HepG2 (cell line): ENCODE results near the gene NEU4. TPM values are rescaled to one million over a fixed set of nuclear protein-coding genes. Genes with fewer than 3 reads are reported as not detected.

Source experiments
- EP300 ChIP-seq, 3 experiments: sonication (generic) in 1 of 3; formaldehyde crosslinking in 1 of 3; IDR thresholded peaks; 2 replicates each; pipeline versions ENCODE4 v1.5.1 to v1.6.1; 2011 to 2020; ENCODE audit warnings: low read depth in 2 of 3, low read length in 2 of 3, borderline replicate concordance in 1 of 3, improper control_type of control experiment in 1 of 3, mild to moderate bottlenecking in 1 of 3, missing genetic modification reagents in 1 of 3, moderate library complexity in 1 of 3
- FOXO4 ChIP-seq: sonication (generic); formaldehyde crosslinking; conservative IDR thresholded peaks from 2 replicates; pipeline ENCODE4 v1.8.1; 2023; ENCODE audit warnings: missing genetic modification reagents
- GATAD1 ChIP-seq: IDR thresholded peaks from 2 replicates; pipeline ENCODE4 v1.6.1; 2016; ENCODE audit warnings: missing genetic modification reagents, missing compliant biosample characterization
- GFI1 ChIP-seq: sonication (generic); formaldehyde crosslinking; IDR thresholded peaks from 2 replicates; pipeline ENCODE4 v1.5.0; 2020; ENCODE audit warnings: missing genetic modification reagents, mild to moderate bottlenecking, borderline replicate concordance
- HMGXB4 ChIP-seq, 2 experiments: sonication (generic) in 1 of 2; formaldehyde crosslinking in 1 of 2; IDR thresholded peaks; 2 replicates each; pipeline versions ENCODE4 v1.4.0 to v1.6.1; 2018 to 2020; ENCODE audit warnings: missing genetic modification reagents in 2 of 2, borderline replicate concordance in 1 of 2, low read depth in 1 of 2, mild to moderate bottlenecking in 1 of 2, missing biosample characterization in 1 of 2
- MAX ChIP-seq: IDR thresholded peaks from 2 replicates; pipeline ENCODE4 v1.6.1; 2012; ENCODE audit warnings: inconsistent platforms
- TAF15 ChIP-seq: fragments of 200-400 bp; formaldehyde crosslinking; IDR thresholded peaks from one replicate; pipeline ENCODE4 v1.6.1; 2018; ENCODE audit warnings: mild to moderate bottlenecking, low read depth, low read length; ENCODE audit not compliant: poor library complexity, severe bottlenecking
- TCF12 ChIP-seq, 2 experiments: fragments of 450-650 bp in 1 of 2; sonication (generic) in 1 of 2; formaldehyde crosslinking in 1 of 2; IDR thresholded peaks; 2 replicates each; pipeline versions ENCODE4 v1.6.1 to v1.8.0; 2017 to 2022; ENCODE audit warnings: antibody characterized with exemption in 1 of 2, mild to moderate bottlenecking in 1 of 2, missing genetic modification reagents in 1 of 2, moderate library complexity in 1 of 2
- ZFP37 ChIP-seq: sonication (generic); formaldehyde crosslinking; IDR thresholded peaks from 2 replicates; pipeline ENCODE4 v1.4.0; 2020; ENCODE audit warnings: missing genetic modification reagents, borderline replicate concordance
- ZNF225 ChIP-seq: sonication (generic); formaldehyde crosslinking; IDR thresholded peaks from 2 replicates; pipeline ENCODE4 v1.4.0; 2020; ENCODE audit warnings: mild to moderate bottlenecking, missing genetic modification reagents
- ZNF235 ChIP-seq: sonication (generic); formaldehyde crosslinking; IDR thresholded peaks from 2 replicates; pipeline ENCODE4 v1.8.1; 2023; ENCODE audit warnings: mild to moderate bottlenecking, missing genetic modification reagents, borderline replicate concordance
- ZNF510 ChIP-seq: sonication (generic); formaldehyde crosslinking; IDR thresholded peaks from 2 replicates; pipeline ENCODE4 v1.4.0; 2020; ENCODE audit warnings: low read depth, mild to moderate bottlenecking, missing genetic modification reagents
- ZNF598 ChIP-seq: sonication (generic); formaldehyde crosslinking; IDR thresholded peaks from 2 replicates; pipeline ENCODE4 v1.5.1; 2020; ENCODE audit warnings: mild to moderate bottlenecking, missing genetic modification reagents, borderline replicate concordance
- ZNF747 ChIP-seq: sonication (generic); formaldehyde crosslinking; IDR thresholded peaks from 2 replicates; pipeline ENCODE4 v1.8.1; 2023; ENCODE audit warnings: missing genetic modification reagents, mild to moderate bottlenecking, borderline replicate concordance
- ZNF761 ChIP-seq: sonication (generic); formaldehyde crosslinking; conservative IDR thresholded peaks from 2 replicates; pipeline ENCODE4 v1.4.0; 2020; ENCODE audit warnings: mild to moderate bottlenecking, missing genetic modification reagents
- polyA plus RNA-seq, 8 experiments: library from polyadenylated mRNA; depleted of rRNA in 3 of 8; stranded (reverse) in 7 of 8; unstranded in 1 of 8; fragments of >200 nt; fragmentation: Illumina TruSeq in 4 of 8; extraction: Trizol in 4 of 8; gene quantifications; 2 replicates each; pipeline versions ENCODE4 v1.2.1 to v1.2.3, GENCODE V29; 2011 to 2016; ENCODE audit warnings: low read depth in 4 of 8, missing spikeins in 1 of 8, mixed read lengths in 1 of 8; ENCODE audit not compliant: insufficient read depth in 1 of 8
- total RNA-seq, 5 experiments: library from RNA; depleted of rRNA; stranded (reverse); fragments of >200 nt; fragmentation: Illumina TruSeq; extraction: Trizol; gene quantifications; 2 replicates each; pipeline ENCODE4 v1.2.3, GENCODE V29; 2016; ENCODE audit warnings: low read depth in 1 of 5
- TF ChIP-seq, protein P1 (sequence below), 2 experiments: fragments of 450-650 bp in 1 of 2; sonication (generic) in 1 of 2; formaldehyde crosslinking; IDR thresholded peaks; 2 replicates each; pipeline versions ENCODE4 v1.5.0 to v1.8.0; 2020 to 2022; ENCODE audit warnings: mild to moderate bottlenecking in 1 of 2, missing genetic modification reagents in 1 of 2
- TF ChIP-seq, protein P2 (sequence below): sonication (generic); formaldehyde crosslinking; IDR thresholded peaks from 2 replicates; pipeline ENCODE4 v1.5.0; 2020; ENCODE audit warnings: missing genetic modification reagents, mild to moderate bottlenecking, borderline replicate concordance
- TF ChIP-seq, protein P3 (sequence below): sonication (generic); formaldehyde crosslinking; conservative IDR thresholded peaks from 2 replicates; pipeline ENCODE4 v1.4.0; 2020; ENCODE audit warnings: mild to moderate bottlenecking, missing genetic modification reagents, moderate library complexity

The NEU4 gene
- total and polyA plus RNA-seq, 2 of the 13 experiments (the other 11 are each of a cell fraction or from before 2014, with no cell fraction given): 53.5 to 107 TPM

DNA sequence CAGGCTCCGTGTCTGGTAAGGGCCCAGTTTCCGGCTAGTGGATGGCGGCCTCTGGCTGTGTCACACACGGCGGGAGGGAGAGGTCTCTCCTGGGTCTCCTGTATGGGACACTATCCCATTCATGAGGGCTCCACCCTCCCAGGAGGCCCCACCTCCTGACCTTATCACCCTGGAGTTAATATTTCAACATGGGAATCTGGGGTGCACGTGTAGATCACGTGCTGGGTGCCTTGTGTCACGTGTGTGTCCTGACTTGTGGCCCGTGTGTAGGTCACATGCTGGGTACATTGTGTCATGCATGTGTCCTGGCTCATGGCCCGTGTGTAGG lies 9.9 kb downstream of the NEU4 start (continued):
- TF ChIP-seq HMGXB4 (CRISPR knock-in tag; IDR thresholded peaks at IDR 0.05; ENCODE audit: borderline replicate concordance in 1 of 2, low read depth in 1 of 2): peak in 1 of 2 experiments; percentile 77; a peak in 1 of 4 replicates
- peak; percentile 99 for TF ChIP-seq MAX
- peak; percentile 0; the same call in 1 of the 2 replicates for TF ChIP-seq ZNF225 (CRISPR knock-in tag)
- TF ChIP-seq, protein P1, sequence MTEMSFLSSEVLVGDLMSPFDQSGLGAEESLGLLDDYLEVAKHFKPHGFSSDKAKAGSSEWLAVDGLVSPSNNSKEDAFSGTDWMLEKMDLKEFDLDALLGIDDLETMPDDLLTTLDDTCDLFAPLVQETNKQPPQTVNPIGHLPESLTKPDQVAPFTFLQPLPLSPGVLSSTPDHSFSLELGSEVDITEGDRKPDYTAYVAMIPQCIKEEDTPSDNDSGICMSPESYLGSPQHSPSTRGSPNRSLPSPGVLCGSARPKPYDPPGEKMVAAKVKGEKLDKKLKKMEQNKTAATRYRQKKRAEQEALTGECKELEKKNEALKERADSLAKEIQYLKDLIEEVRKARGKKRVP (CRISPR knock-in tag; IDR thresholded peaks at IDR 0.05): peak in 1 of 2 experiments; percentile 93; a peak in 2 of 4 replicates
- TF ChIP-seq EP300 (IDR thresholded peaks at IDR 0.05; ENCODE audit: low read depth in 2 of 2, low read length in 2 of 2): peak; percentile 31 to 91; a peak in 2 of 4 replicates
- TF ChIP-seq EP300 (CRISPR knock-in tag; IDR thresholded peaks at IDR 0.05; ENCODE audit: borderline replicate concordance): peak; percentile 95
- TF ChIP-seq ZNF235 (CRISPR knock-in tag): peak; percentile 83; the same call in 1 of the 2 replicates
- TF ChIP-seq, protein P2, sequence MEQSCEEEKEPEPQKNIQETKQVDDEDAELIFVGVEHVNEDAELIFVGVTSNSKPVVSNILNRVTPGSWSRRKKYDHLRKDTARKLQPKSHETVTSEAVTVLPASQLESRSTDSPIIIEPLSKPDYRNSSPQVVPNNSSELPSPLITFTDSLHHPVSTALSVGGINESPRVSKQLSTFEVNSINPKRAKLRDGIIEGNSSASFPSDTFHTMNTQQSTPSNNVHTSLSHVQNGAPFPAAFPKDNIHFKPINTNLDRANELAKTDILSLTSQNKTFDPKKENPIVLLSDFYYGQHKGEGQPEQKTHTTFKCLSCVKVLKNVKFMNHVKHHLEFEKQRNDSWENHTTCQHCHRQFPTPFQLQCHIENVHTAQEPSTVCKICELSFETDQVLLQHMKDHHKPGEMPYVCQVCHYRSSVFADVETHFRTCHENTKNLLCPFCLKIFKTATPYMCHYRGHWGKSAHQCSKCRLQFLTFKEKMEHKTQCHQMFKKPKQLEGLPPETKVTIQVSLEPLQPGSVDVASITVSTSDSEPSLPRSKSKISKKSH (CRISPR knock-in tag): peak; percentile 97
- TF ChIP-seq TCF12 (IDR thresholded peaks at IDR 0.05): no peak
- peak; percentile 87; the same call in 1 of the 2 replicates for TF ChIP-seq TCF12 (CRISPR knock-in tag; IDR thresholded peaks at IDR 0.05)
- TF ChIP-seq ZNF510 (CRISPR knock-in tag): peak; percentile 82
- TF ChIP-seq ZNF747 (CRISPR knock-in tag): peak; percentile 94; the same call in 1 of the 2 replicates
- TF ChIP-seq FOXO4 (CRISPR knock-in tag): no peak
- TF ChIP-seq GFI1: peak; percentile 79; the same call in 1 of the 2 replicates
- TF ChIP-seq TAF15: no peak
- peak; percentile 87 for TF ChIP-seq ZNF761 (CRISPR knock-in tag)
- peak; percentile 71; the same call in 1 of the 2 replicates for TF ChIP-seq ZFP37 (CRISPR knock-in tag)
- TF ChIP-seq, protein P3, sequence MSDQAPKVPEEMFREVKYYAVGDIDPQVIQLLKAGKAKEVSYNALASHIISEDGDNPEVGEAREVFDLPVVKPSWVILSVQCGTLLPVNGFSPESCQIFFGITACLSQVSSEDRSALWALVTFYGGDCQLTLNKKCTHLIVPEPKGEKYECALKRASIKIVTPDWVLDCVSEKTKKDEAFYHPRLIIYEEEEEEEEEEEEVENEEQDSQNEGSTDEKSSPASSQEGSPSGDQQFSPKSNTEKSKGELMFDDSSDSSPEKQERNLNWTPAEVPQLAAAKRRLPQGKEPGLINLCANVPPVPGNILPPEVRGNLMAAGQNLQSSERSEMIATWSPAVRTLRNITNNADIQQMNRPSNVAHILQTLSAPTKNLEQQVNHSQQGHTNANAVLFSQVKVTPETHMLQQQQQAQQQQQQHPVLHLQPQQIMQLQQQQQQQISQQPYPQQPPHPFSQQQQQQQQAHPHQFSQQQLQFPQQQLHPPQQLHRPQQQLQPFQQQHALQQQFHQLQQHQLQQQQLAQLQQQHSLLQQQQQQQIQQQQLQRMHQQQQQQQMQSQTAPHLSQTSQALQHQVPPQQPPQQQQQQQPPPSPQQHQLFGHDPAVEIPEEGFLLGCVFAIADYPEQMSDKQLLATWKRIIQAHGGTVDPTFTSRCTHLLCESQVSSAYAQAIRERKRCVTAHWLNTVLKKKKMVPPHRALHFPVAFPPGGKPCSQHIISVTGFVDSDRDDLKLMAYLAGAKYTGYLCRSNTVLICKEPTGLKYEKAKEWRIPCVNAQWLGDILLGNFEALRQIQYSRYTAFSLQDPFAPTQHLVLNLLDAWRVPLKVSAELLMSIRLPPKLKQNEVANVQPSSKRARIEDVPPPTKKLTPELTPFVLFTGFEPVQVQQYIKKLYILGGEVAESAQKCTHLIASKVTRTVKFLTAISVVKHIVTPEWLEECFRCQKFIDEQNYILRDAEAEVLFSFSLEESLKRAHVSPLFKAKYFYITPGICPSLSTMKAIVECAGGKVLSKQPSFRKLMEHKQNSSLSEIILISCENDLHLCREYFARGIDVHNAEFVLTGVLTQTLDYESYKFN: peak; percentile 85
- no peak for TF ChIP-seq ZNF598
- TF ChIP-seq GATAD1 (CRISPR knock-in tag): peak; percentile 74
